Measurements from ENCODE around the gene TUBB6.

The TUBB6 gene

DNA sequence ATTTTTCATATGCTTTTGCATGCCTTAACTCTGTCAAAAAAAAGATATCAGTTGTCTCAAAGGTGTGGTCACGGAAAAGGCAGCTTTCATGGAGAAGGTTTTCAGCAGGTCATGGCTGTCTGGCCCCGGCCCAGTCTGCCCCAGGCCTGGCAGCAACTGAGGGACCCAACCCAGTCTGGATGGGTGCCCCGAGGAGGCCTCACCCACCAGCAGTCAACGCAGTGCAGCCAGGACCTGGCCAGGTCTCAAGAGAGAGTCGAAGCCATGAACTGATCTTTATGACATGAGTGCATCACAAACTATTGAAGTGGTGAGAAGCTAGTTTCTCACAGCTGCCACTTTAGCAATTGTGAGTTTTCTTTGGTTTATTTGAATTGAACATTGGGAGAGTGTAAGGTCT, 7.9 kb downstream of the TUBB6 start:
- no peak for DNase-seq

DNA sequence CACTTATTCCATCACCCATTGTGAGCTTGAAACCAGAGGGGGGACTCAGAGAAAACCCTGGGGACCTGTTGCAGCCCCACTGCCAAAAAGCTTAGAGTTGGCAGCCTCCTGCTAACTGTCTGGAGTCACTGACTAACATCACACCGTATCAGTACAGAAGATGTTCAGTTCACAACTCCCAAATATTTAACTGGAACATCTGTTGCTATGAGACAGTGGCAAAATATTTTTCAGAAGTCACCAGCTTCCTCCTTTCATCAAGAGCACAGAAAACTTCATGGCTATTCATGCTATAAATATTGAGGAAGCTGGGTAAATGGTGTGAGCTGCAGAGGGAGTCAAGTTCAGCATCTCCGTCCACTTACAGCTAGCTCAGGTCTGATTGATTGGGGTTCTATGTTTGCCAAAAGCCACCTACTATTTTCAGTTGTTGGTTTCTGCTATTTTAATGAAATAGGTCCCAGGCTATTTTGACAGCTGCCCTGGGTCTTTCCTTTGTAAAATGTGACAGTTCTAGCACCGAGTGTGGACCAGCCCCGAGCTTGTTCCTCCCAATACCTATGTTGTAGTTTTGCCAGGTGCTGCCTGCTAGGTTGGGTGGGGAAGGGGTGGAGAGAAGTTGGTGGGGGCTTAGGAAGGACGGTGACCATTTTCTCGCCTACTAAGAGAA, 9.8 kb downstream of the TUBB6 start:
- no peak for DNase-seq

DNA sequence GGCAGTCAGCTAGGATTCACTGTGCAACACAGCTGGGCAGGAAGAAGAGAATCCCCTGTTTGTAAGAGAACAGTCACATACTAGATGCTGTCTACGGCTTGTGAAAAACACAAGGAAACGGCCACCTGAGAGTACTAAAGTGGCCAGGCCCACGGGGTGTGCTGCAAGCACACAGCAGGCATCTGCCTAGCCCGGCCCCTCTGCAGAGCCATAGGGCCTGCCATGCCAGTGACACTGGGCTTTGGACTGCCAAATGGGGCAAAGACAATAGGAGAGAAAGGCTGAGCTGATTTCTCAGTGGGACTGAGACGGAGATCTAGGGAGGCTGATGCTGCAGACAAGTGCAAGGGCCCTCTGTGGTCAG, 10.3 kb downstream of the TUBB6 start:
- DNase-seq = no peak

DNA sequence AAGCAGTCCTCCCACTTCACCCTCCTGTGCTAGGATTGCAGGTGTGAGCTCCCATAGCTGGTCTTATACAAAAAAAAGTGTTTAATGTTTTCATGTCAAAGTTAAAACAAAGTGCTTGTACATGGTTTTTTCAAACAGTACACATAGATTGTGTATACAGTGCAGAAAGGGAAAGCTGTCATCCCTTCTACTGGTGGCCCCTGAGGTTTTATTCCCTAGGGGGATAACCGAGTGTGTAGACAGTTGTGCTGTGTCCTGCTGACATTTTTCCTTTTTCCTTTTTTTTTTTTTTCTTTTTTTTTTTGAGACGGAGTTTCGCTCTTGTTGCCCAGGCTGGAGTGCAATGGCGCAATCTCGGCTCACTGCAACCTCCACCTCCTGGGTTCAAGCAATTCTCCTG, 10.8 kb downstream of the TUBB6 start:
- no peak for DNase-seq

- DNase-seq = no peak
Observed at GRCh38 chr18:12321333-12321732, 13.3 kb downstream of the TUBB6 start.

DNA sequence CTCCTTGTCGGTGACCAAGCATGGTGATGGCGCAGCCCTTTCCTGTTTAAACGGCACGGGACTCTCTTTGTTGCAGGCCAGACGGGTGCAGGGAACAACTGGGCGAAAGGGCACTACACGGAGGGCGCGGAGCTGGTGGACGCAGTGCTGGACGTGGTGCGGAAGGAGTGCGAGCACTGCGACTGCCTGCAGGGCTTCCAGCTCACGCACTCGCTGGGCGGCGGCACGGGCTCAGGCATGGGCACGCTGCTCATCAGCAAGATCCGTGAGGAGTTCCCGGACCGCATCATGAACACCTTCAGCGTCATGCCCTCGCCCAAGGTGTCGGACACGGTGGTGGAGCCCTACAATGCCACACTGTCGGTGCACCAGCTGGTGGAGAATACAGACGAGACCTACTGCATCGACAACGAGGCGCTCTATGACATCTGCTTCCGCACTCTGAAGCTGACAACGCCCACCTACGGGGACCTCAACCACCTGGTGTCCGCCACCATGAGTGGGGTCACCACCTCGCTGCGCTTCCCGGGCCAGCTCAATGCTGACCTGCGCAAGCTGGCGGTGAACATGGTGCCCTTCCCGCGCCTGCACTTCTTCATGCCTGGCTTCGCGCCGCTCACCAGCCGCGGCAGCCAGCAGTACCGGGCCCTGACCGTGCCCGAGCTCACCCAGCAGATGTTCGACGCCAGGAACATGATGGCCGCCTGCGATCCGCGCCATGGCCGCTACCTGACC, 17.1 kb downstream of the TUBB6 start:
- no peak for DNase-seq

GRCh38 chr18:12325726-12326245, 17.7 kb downstream of the TUBB6 start:
- no peak for DNase-seq

- no peak for DNase-seq
Observed at GRCh38 chr18:12326711-12327460, 18.8 kb downstream of the TUBB6 start.

DNA sequence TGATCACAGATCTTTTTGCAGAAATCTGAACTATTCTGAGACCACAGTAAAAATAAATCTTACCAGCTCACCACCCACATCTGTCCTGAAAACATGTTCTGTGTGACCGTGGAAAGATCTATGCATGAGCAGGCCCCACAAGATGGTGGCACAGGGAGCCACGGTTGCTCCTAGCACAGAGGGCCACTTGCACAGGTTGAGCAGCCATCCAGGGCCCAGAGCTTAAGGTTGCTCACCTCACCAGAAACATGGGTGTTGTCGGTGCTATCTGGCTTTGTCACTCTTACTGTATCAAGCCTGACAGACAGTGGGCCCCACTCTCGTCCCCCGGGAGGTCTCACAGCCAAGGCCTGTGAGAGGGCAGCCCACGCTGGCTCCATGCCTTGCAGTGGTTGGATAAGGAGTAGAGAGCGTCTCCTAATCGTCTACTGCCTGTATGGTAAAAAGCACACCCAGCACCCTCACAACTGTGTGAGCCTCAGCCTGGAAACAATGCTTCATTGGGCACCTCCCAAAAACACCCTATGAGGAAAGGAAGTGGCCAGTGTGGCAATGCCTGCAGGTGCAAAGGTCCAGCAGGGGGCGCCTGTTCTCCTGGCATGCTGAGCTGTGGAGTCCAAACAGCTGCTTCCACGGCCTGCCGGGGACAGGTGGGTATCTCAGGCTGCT, 19.6 kb downstream of the TUBB6 start:
- no peak for DNase-seq

DNA sequence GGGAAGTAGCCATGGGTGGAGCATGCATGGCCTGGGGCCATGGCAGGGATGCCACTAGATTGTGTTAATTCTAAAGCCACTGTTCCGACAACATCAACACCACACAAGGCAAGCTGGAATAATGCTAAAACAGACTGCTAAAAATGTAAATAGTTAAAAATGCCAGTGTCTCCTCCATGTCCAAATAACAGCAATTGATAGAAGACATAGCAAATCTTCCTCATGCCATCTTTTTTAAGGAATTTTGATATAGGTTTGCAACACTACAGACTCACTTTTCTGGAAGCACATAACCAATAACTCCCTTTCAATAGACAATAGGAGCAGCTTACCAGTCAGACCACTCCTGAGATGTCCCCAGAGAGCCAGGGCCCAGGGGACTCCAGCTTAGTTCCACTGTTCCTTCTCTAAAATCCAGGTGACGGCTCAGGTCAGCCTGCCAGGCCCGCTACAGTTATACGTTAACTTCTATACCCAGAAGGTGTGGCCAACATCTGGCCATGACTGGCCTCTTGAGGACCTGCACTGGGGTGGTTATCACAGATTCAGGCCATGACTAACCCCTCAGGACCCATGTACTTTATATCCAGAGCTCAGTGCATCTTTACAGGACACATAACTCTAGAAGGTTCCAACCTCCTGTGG, 20.3 kb downstream of the TUBB6 start:
- DNase-seq = no peak

- no peak for DNase-seq
Observed at GRCh38 chr18:12329125-12329698, 21.2 kb downstream of the TUBB6 start.

DNA sequence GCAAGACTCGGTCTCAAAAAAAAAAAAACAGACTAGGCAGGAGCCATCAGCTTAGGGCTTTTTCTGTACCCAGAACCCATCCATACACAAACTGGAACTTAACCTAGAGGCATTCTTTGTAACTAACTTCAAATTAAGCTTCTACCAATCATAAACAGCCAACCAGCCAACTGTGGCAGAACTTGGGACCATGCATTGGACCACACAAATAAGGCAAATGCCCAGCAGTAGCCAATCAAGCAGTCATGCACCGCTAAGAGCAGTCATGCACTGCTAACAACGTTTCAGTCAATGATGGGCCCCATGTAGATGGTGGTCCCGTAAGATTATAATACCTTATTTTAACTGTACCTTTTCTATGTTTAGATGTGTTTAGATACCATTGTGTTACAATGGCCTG, 22.7 kb downstream of the TUBB6 start:
- no peak for DNase-seq

GRCh38 chr18:12333506-12334290, 25.7 kb downstream of the TUBB6 start:
- no peak for DNase-seq

GRCh38 chr18:12334366-12334808, 26.3 kb downstream of the TUBB6 start:
- no peak for DNase-seq

- DNase-seq = no peak
Observed at GRCh38 chr18:12334863-12335262, 26.8 kb downstream of the TUBB6 start.

GRCh38 chr18:12335503-12335902, 27.5 kb downstream of the TUBB6 start:
- no peak for DNase-seq

GRCh38 chr18:12336171-12336613, 28.2 kb downstream of the TUBB6 start:
- no peak for DNase-seq

- no peak for DNase-seq
Observed at GRCh38 chr18:12336887-12337286, 28.8 kb downstream of the TUBB6 start.

GRCh38 chr18:12338382-12338781, 30.3 kb downstream of the TUBB6 start:
- no peak for DNase-seq

DNA sequence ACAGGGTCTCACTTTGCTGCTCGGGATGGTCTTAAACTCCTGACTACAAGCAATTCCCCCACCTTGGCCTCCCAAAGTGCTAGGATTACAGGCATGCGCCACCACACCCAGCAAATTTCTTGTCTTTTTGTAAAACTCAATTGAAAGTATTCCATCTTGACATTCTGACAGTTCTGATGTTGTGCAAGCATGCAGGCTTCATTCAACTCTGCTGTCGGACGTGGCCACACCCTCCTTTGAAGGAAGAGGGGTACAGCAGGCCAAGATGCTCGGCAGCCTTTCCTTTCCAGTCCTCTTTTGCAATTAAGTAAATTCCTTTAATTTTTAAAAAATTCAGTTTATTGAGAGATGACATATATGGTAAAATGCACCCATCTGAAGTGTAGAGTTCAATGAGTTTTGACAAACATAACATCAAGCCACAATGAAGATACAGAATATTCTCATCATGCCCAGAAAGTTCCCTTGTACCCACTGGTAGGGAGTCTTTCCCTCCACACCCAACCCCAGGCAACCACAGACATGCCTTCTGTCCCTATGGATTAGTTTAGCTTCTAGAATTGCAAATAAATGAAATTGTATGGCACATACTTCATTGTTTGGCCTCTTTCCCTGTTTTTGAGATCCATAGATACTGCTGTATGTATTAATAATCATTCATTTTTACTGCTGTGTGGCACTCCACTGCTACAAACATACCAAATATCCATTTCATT, 33.1 kb downstream of the TUBB6 start:
- DNase-seq = no peak

GRCh38 chr18:12342661-12343060, 34.6 kb downstream of the TUBB6 start:
- DNase-seq = no peak

All from SIG-M5 (cell line).